DND-41 (cell line): ENCODE results near the gene IL20.

Experiments
- CTCF ChIP-seq: IDR thresholded peaks from 2 replicates; pipeline ENCODE4 v1.5.1; 2012; ENCODE audit warnings: borderline replicate concordance, low read length, moderate library complexity, mild to moderate bottlenecking; ENCODE audit not compliant: poor library complexity, severe bottlenecking; ENCODE audit errors: extremely low read depth
- EZH2 ChIP-seq: IDR thresholded peaks from 3 replicates; pipeline ENCODE4 v1.6.1; 2012; ENCODE audit warnings: borderline replicate concordance, low read depth, mild to moderate bottlenecking, moderate library complexity, low read length, inconsistent platforms; ENCODE audit not compliant: severe bottlenecking

GRCh38 chr1:206851341-206852010 is 13.9 kb upstream of the IL20 start:
- TF ChIP-seq CTCF (no peak), EZH2 (no peak)
